NCI-H524 (cell line): ENCODE measurements around the gene ECE2.
"Not testable (repeated sequence)": the region's sequence is repeated elsewhere in the genome, so short reads cannot be mapped to it uniquely, and the experiment has no call there.

Experiments
- DNase-seq, 2 experiments: peaks; one replicate each; lab custom pipeline; 2025; lab: John Stamatoyannopoulos, UW

The ECE2 gene

DNA sequence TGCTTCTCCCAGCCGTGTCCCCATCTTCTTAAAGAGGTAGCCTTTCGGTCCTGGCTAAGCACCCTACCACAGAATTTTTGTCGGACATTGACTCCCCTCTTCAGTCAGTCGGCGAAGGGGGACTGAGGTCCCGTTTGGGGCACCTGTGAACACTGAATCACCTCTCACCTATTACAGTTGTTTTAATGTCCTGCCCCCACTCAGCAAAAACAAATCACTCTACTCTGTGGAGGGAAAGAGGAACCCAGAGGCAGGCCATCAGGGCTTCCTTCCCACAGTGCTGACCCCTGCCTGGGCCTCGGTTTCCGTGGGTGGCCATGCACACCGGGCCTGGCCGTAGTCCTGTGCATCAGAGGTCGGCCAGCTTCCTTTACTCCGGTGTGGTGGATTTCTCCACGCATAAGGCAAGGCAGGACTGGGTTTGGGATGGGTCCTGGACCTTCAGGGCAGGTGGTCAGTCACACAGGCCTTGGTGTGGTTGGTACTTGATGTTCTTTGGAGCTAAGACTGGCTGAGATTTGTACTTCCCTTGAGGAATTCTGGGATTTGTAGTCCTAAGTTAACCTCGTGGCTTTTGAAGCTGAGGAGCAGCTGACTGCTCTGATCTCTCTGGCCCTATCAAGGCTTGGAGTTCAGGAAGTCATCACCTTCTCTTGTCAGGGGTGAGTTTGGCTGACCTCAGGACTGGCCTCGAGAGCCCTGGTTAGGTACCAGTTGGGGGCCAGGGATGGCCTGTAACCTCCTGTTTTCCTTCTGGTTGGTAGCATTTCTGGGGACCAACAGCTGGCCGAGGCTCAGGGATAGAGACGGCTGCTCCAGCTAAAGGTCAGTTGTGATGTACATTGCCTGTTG lies 61.0 kb downstream of the ECE2 start:
- peak in 1 of 2 experiments; percentile 51 for DNase-seq

DNA sequence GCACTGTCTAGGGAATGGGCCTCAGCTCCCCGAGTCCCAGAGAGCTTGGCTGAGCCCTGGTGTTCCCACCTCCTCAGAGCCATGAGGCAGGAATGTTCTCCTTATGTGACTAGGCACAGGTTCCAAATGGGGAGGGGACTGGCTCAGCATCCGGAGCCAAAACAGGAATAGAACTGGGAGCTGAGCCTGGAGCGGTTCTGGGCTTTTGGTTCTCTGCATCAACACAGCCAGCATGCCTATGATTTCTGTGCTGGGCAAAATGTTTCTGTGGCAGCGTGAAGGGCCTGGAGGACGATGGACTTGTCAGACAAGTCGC lies 61.5 kb downstream of the ECE2 start, which contains the start of gene FAM131A:
Gene FAM131A, plus strand, starts transcription at position 202 of the 316 bp plus-strand sequence. Its CDS starts 31 bp downstream, at position 233.
- no peak for DNase-seq

GRCh38 chr3:184337981-184338380 lies 62.2 kb downstream of the ECE2 start:
- DNase-seq = no peak

DNA sequence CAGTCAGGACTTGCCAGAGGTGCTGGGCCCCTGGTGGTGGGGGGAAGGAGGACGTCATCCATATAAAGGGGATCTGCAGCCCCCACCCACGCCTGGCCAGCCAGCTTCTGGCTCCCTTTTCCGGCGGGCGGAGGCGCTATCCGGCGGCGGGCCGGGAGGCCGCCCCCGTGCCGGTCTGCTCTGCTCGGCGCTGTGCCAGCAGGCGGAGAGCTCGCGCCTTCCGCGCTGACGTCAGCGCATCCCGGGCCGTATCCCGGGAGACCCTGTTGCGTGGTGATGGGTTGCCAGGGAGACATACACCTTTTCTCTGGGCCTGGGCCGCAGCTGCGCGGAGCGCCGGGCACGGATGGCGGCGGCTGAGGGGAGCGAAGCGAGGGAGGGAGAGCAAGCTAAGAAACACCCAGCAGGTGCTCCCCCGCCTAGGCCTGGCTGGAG lies 62.7 kb downstream of the ECE2 start:
- peak; percentile 87 to 95 for DNase-seq

GRCh38 chr3:184339001-184339400 lies 63.2 kb downstream of the ECE2 start:
- no peak for DNase-seq

DNA sequence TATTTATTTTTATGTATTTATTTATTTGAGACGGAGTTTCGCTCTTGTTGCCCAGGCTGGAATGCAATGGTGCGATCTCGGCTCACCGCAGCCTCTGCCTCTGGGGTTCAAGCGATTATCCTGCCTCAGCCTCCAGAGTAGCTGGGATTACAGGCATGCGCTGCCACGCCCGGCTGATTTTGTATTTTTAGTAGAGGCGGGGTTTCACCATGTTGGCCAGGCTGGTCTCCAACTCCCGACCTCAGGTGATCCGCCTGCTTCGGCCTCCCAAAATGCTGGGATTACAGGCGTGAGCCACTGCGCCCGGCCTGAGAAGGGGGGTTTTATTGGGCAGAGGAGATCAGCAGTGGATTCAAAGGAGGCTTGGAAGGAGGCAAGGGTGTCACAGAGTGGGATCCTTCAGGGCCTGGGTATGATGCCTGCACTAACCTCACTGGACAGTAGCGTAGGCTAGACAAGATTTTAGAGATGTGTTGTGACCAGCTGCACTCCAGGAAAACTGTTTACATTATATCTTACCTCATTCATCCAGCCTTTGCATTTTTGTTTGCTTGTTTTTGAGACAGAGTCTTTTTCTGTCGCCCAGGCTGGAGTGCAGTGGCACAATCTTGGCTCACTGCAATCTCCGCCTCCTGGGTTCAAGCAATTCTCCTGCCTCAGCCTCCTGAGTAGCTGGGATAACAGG lies 63.8 kb downstream of the ECE2 start:
- DNase-seq = not testable (repeated sequence)

GRCh38 chr3:184341925-184342324 lies 66.1 kb downstream of the ECE2 start:
- DNase-seq = no peak
